Activated CD8-positive, alpha-beta memory T cell treated with anti-CD3 and anti-CD28 coated beads for 4 hours (primary cell): Measurements from ENCODE around the gene BGN.

Experiments
- DNase-seq, 2 donors: peaks; one replicate each; pipeline ENCODE4 v3.0.0-alpha.2; 2020; ENCODE audit warnings: low read depth in 2 of 2

Gene BGN

DNA sequence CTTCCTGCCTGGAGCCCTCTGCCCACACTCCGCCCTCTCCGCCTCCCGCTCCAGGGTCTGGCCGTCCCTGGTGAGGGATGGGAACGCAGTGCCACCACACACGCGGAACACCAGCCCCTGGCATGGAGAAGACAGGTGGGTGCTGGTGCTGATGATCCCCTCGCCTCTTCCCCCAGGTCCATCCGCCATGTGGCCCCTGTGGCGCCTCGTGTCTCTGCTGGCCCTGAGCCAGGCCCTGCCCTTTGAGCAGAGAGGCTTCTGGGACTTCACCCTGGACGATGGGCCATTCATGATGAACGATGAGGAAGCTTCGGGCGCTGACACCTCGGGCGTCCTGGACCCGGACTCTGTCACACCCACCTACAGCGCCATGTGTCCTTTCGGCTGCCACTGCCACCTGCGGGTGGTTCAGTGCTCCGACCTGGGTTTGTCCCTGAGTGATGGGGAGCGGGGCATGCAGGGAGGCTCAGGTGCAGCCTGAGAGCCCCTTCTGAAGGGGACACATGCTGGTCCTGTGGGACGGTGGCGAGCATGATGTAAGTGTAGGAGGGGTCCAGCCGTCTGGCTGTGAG lies 9.8 kb downstream of the BGN start:
- no peak for DNase-seq

DNA sequence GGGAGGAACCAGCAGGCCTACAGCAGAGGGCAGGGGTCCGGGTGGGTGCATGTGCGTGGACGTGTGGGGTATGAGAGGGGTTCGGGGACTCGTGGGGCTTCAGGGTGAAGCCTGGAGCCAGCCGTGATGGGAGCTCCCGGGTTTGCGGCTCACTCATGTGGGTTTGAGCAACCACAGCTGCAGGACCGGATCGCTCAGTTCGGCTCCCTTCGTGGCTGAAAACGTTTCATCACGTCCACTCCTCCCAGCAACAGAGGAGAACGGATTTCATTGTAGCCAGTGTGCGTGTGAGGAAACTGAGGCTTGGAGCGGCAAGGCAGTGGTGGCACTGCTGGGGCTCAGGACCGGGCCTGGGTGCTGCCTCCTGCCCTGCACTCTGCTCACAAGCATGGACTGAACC lies 10.6 kb downstream of the BGN start:
- DNase-seq = no peak

GRCh38 chrX:153507484-153508178 lies 12.9 kb downstream of the BGN start:
- DNase-seq = peak; percentile 64 to 69

DNA sequence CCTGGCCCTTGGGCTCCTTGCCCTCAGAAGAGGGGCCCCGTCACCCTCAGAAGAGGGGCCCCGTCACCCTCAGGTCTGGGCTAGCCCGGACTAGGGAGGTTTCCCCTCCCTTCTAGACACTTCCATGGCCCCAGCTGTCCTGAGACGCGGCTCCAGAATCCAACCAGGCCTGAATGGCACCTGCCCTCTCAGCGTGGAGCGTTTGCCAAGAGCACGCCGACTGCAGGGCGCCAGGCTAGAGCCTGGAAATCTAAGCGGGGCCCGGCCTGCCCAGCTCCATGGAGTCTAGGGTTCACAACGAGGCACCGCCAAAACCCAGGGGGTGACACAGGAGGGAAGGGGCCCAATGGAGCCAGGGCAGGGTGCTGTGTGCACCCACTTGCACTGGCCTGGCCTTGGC lies 14.8 kb downstream of the BGN start:
- DNase-seq = no peak

DNA sequence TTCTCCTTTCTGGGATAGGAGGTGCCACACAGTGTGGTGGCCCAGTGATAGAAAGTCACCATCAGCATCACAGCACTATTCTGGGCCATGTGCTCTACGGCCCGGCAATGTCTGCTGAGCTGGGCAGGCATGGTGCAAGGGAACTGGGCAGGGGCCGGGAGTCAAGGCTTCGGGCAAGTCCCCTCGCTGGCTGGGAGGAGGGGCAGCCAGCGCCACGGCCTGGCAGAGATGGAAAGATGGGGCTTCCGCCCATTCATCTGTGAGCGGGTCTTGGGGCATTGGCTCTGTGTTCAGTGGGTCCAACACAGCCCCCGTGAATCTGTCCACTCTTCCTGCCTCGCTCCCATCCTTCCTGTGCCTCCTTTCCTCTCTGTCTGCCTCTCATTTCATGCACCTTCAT lies 15.6 kb downstream of the BGN start:
- DNase-seq = no peak

DNA sequence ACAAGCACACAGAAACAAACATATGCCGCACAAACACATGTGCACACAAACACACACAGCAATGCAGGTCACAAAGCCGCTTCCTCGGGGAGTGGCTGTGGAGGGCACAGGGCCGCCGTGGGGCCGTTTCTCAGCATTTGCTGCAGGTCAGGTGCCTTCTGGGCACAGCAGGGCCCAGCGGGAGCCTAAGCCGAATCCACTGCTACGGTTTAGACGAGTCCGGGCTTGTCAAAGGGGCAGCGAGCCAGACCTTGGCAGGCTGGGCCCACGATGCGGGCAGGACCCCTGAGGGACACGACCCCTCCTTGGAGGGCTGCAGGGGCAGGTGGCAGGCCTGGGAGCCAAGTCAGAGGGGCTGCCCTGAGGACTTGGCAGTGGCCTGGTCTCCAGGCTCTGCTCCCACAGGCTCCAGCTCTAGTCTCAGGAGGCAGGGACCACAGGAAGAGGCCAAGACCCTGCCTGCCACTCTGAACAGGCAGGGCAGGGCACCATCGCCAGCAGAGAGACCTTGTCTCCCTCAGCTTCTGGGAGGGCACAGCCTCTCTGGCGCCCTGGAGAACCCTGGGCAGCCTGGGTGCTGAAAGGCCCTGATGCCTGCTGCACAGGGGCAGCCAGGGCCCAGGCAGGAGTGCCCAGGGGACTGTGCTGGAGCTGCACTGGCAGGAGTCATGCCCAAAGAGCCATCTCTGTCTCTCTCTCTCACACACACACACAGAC lies 17.2 kb downstream of the BGN start:
- no peak for DNase-seq

DNA sequence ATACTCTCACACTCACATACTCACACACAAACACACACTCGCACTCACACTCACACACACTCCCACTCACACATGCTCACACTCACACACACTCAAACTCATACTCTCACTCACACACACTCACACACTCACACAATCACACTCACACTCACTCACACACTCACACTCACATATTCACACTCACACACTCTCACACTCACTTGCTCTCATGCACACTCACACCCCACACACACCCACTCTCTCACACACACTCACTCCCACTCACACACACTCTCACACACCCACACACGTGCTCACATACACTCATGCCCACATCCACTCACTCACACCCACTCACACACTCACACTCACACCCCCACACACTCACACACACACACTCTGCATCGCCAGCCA lies 17.7 kb downstream of the BGN start:
- no peak for DNase-seq

- no peak for DNase-seq
Observed at GRCh38 chrX:153513265-153513664, 18.5 kb downstream of the BGN start.

DNA sequence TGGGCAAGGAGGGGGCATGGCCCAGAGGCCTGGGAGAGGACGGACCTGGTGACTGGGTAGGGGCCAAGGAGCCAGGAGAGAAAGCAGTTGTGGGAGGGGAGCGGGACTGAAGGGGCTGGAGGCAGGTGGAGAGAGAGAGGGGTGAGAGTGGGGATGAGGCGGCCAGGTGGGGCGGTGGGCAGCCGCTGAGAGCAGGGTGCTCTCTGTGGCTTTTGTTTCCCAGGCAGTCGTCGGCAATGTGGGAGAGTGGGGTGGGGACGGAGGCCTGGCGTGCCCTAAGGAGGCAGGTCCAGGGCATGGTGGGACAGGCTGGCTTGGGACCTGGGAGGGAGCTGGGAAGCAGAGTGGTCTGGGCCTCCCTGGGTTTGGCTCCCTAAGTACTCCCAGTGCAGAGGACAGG lies 19.5 kb downstream of the BGN start:
- no peak for DNase-seq

- DNase-seq = no peak
Observed at GRCh38 chrX:153515435-153515834, 20.7 kb downstream of the BGN start.

DNA sequence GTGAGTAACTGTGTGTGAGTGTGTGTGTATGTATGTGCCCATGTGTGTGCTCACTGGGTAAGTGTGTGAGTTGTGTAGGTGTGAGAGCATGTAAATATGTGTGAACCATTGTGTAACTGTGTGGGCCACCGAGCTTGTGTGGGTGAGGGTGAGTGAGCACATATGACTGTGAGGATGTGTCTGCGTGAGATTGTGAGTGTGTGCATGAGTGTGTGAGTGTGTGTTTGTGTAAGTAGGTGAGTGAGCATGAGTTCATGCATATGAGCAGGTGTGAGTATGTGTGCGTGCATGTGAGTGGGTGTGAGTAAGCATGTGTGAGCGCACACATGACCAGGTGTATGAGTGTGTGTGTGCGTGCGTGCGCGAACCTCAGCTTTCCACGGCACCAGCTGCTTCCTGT lies 21.3 kb downstream of the BGN start:
- DNase-seq = no peak

DNA sequence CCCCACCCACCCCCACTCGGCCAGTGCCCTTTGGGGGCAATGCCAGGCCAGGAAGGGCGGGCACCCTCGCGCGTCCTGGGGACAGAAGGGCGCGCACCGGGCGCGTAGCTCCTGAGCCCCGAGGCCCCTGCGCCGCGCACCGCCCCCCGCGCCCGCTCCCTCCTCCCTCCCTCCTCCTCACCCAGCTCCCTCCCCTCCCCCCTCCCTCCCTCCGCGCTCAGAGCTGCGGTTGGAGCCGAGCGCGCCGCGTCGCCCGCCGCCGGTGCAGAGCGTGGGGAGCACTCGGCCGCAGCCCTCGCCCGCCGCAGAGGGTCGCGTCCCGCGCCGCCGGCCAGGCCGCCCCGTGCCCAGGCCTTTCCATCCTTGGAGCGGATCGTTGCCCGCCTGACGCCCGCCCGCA lies 22.6 kb downstream of the BGN start, which contains the start of gene ATP2B3:
Gene ATP2B3, plus strand, starts transcription at position 220 of the 400 bp plus-strand sequence. CDS start 18,606 bp downstream, outside the sequence.
- DNase-seq = no peak

- no peak for DNase-seq
Observed at GRCh38 chrX:153517946-153518834, 23.4 kb downstream of the BGN start.

DNA sequence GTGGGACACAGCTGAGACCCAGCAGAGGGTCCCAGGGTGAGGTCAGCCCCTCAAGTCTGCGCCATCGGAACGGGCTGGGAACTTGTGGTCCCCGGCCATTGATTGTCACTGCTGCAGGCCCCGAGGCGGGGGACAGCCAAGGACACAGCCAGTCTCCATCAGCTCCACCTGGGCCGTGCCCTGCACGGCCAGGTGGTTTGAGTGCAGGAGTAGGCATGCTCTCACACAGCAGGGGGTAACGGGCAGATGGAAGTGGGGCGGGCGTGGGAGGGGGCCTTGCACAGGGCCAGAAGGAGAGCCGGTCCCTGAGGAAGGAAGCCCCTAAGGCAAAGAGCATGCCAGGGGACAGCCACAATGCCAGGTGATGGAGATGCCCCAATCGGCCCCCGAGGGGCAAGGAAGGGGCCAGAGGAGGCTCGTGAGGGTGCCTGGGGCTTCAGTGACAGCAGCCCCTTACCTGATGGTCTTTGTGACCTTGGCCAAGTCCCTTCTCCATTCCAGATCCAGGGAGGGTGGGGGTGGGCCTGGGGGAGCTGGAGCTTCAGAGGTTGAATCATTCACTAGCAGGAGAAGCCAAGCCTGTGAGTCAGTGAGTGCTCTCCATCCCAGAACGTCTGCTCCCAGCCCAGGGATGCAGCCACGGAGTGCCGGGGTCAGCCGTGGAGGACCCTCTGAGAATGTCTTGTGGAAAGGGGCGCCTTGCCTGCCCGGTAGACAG lies 24.9 kb downstream of the BGN start:
- DNase-seq = no peak

DNA sequence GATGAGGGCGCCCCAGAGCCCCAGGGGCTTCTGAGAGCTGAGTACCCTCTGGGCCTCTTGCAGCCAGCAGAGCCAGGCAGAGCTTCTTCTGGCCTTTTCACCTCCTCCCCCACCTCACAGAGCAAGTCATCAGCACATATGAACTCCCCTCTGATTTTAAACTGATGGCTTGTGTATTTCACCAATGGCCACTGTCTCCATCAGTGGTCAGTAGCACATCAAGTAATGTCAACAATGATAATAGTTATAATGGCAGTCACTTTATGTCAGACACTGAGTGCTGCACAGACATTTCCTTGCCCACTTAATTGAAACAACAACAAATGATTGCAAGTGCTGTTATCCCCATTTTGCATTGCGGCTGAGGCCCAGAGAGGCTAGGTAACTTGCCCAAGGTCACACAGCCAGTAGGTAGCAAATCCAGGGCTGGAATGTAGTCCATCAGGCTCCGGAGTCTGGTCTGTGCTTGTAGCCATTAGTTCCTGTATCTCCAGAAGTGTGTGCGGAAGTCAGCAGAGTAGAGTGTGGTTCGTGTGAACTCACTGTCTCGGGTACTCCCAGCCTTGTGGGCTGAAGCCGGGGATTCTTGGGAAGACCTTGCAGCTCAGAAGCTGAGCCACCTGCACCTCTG lies 25.6 kb downstream of the BGN start:
- DNase-seq = no peak

DNA sequence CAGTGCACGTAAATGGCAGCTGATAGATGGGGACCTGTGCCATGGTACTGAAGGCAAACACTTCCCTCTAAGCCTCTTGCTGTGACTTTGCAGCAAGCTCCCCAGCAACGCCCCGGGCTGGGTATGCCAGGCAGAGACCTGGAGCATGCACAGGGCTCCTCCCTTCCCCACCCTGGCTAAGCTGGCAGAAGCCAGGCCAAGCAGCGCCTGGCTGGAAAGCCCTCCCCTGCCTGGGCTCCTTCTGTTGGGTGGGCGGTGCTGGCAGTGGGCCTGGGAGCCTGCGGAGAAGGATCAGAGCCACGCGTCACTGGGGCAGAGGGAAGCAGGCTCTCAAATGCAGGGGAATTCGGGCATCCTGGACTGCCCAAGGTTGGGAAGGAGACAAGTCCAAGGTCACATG lies 26.3 kb downstream of the BGN start:
- DNase-seq = no peak

DNA sequence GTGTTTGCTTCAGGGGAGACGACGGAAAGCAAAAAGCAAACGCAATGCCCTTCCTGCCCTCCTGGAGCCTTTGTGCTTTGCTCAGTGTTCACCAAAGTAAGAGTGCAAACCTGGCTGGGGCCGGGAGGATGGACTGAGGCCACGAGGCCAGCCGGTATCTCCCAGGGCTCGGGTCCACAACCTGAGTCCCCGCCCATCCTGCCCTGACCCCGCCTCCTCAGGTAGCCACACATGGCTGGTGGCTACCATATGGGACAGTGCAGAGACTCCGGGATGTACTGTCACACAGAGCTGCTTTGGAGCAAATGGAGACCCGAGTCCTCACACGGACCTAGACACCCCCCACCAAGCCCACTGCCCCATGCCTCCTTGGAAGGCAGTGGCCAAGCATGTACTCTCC lies 27.5 kb downstream of the BGN start:
- DNase-seq = no peak

- no peak for DNase-seq
Observed at GRCh38 chrX:153523269-153523668, 28.5 kb downstream of the BGN start.

GRCh38 chrX:153524234-153524633 lies 29.5 kb downstream of the BGN start:
- no peak for DNase-seq

DNA sequence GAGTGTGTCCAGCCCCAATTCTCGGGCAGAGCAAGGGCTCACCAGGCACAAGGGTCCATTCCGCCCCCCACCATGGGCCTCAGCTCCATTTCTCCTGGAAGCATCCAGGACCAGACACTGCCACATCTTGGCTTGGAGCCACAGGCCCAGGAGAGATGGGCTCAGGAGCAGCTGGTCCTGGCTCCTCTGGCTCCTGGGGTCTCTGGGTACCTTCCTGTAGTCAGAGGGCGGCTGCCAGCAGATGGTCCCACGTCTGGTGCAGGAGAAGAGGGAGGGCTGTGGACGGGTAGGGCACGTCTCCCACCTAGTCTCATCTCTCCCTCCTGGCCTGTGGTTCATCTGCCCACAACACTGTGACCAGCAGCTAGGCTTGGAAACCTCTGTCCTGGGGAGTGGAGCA lies 30.7 kb downstream of the BGN start:
- DNase-seq = no peak

- DNase-seq = no peak
Observed at GRCh38 chrX:153526042-153526441, 31.3 kb downstream of the BGN start.
